Spleen (tissue), 7 donors: Measurements from ENCODE around the gene IFT81.

ENCODE experiments used
- CTCF ChIP-seq, 11 experiments: fragments of 200-600 bp in 7 of 11; fragments of 450-650 bp in 4 of 11; sonication (generic) in 4 of 11; IDR thresholded peaks in 8 of 11; conservative IDR thresholded peaks in 3 of 11; 1 replicate in 7 of 11; 2 replicates in 4 of 11; pipeline versions ENCODE4 v1.4.0 to v1.8.0; 2016 to 2021; ENCODE audit warnings: antibody characterized with exemption in 11 of 11, inconsistent platforms in 4 of 11, mild to moderate bottlenecking in 1 of 11
- POLR2A ChIP-seq, 3 donors: fragments of 450-650 bp; IDR thresholded peaks; one replicate each; pipeline ENCODE4 v1.5.1; 2017; ENCODE audit warnings: antibody characterized with exemption in 3 of 3, mild to moderate bottlenecking in 1 of 3
- POLR2AphosphoS5 ChIP-seq, 3 donors: sonication (generic); formaldehyde crosslinking; IDR thresholded peaks; one replicate each; pipeline ENCODE4 v1.5.1; 2017; ENCODE audit warnings: antibody characterized with exemption in 3 of 3
- donor health status: DM: no; HTN: no; CAD: no; lungs with moderate emphysema.
- donor health status: DM: no; HTN: no; CAD: no.
- donor health status: DM: no; HTN: no; CAD: no.

GRCh38 chr12:110084314-110085015, 39.7 kb upstream of the IFT81 start:
- no peak for TF ChIP-seq CTCF (IDR thresholded peaks at IDR 0.05 in 8 of 11, conservative IDR thresholded peaks at IDR 0.05 in 3 of 11)
- TF ChIP-seq POLR2A (IDR thresholded peaks at IDR 0.05) = no peak
- TF ChIP-seq POLR2AphosphoS5 (IDR thresholded peaks at IDR 0.05) = no peak
